Thyroid gland (tissue), 4 donors: Measurements from ENCODE around the gene CCSER1.

Experiments
- POLR2A ChIP-seq, 2 donors: fragments of 450-650 bp; IDR thresholded peaks; one replicate each; pipeline ENCODE4 v1.6.1; 2017; ENCODE audit warnings: antibody characterized with exemption in 2 of 2, mild to moderate bottlenecking in 2 of 2, moderate library complexity in 1 of 2
- TF ChIP-seq, protein P1 (sequence below), 6 experiments: fragments of 200-600 bp in 3 of 6; fragments of 450-650 bp in 3 of 6; sonication (generic) in 3 of 6; IDR thresholded peaks; one replicate each; pipeline ENCODE4 v1.5.1; 2016 to 2019; ENCODE audit warnings: antibody characterized with exemption in 6 of 6, mild to moderate bottlenecking in 2 of 6, inconsistent platforms in 1 of 6, moderate library complexity in 1 of 6

DNA sequence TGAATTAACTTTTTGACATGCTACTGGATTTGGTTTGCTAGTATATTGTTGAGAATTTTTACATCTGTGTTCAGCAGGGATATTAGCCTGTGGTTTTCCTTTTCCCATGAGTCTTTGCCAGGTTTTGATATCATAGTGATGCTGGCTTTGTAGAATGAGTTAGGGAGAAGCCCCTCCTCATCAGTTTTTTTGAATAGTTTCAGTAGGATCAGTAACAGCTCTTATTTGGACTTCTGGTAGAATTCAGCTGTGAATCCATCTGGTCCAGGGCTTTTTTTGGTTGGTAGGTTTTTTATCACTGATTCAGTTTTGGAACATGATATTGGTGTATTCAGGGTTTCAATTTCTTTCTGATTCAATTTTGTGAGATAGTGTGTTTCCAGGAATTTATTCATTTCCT lies 1386.1 kb downstream of the CCSER1 start:
- TF ChIP-seq, protein P1, sequence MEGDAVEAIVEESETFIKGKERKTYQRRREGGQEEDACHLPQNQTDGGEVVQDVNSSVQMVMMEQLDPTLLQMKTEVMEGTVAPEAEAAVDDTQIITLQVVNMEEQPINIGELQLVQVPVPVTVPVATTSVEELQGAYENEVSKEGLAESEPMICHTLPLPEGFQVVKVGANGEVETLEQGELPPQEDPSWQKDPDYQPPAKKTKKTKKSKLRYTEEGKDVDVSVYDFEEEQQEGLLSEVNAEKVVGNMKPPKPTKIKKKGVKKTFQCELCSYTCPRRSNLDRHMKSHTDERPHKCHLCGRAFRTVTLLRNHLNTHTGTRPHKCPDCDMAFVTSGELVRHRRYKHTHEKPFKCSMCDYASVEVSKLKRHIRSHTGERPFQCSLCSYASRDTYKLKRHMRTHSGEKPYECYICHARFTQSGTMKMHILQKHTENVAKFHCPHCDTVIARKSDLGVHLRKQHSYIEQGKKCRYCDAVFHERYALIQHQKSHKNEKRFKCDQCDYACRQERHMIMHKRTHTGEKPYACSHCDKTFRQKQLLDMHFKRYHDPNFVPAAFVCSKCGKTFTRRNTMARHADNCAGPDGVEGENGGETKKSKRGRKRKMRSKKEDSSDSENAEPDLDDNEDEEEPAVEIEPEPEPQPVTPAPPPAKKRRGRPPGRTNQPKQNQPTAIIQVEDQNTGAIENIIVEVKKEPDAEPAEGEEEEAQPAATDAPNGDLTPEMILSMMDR (IDR thresholded peaks at IDR 0.05): no peak
- TF ChIP-seq POLR2A (IDR thresholded peaks at IDR 0.05): no peak
